Panc1 (cell line): ENCODE results near the gene SECISBP2.

Experiments
- TF ChIP-seq, protein P1 (sequence below), 2 experiments: IDR thresholded peaks; 2 replicates each; pipeline ENCODE4 v1.6.1; 2011 to 2012; ENCODE audit warnings: low read depth in 2 of 2, control low read depth in 1 of 2, low read length in 1 of 2, mild to moderate bottlenecking in 1 of 2, moderate library complexity in 1 of 2; ENCODE audit not compliant: insufficient read depth in 1 of 2
- TF ChIP-seq, protein P2 (sequence below): fragments of 450-650 bp; IDR thresholded peaks from 2 replicates; pipeline ENCODE4 v1.5.1; 2017; ENCODE audit warnings: mild to moderate bottlenecking

DNA sequence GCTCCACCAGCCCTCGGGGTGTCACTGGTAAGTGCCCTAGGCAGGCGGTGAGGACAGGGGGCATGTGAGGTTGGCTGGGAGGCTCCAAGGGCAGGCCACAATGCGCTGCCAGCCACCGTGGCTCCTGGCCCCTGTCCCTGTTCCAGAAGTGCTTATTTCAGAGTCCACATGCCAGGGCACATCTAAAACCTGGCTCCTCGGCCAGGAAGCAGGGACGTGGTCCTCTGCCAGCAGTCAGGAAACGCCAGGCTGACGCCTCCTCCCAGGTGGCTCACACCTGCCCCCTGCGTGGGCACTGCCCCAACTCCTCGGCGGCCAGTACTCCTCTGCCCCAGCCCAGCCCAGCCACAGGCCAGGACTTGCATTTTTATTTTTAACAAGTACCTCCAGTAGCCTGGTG, 68.5 kb downstream of the SECISBP2 start:
- TF ChIP-seq, protein P1, sequence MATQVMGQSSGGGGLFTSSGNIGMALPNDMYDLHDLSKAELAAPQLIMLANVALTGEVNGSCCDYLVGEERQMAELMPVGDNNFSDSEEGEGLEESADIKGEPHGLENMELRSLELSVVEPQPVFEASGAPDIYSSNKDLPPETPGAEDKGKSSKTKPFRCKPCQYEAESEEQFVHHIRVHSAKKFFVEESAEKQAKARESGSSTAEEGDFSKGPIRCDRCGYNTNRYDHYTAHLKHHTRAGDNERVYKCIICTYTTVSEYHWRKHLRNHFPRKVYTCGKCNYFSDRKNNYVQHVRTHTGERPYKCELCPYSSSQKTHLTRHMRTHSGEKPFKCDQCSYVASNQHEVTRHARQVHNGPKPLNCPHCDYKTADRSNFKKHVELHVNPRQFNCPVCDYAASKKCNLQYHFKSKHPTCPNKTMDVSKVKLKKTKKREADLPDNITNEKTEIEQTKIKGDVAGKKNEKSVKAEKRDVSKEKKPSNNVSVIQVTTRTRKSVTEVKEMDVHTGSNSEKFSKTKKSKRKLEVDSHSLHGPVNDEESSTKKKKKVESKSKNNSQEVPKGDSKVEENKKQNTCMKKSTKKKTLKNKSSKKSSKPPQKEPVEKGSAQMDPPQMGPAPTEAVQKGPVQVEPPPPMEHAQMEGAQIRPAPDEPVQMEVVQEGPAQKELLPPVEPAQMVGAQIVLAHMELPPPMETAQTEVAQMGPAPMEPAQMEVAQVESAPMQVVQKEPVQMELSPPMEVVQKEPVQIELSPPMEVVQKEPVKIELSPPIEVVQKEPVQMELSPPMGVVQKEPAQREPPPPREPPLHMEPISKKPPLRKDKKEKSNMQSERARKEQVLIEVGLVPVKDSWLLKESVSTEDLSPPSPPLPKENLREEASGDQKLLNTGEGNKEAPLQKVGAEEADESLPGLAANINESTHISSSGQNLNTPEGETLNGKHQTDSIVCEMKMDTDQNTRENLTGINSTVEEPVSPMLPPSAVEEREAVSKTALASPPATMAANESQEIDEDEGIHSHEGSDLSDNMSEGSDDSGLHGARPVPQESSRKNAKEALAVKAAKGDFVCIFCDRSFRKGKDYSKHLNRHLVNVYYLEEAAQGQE (IDR thresholded peaks at IDR 0.05; ENCODE audit: insufficient read depth in 1 of 2, low read depth in 2 of 2, low read length in 1 of 2): no peak
- TF ChIP-seq, protein P2, sequence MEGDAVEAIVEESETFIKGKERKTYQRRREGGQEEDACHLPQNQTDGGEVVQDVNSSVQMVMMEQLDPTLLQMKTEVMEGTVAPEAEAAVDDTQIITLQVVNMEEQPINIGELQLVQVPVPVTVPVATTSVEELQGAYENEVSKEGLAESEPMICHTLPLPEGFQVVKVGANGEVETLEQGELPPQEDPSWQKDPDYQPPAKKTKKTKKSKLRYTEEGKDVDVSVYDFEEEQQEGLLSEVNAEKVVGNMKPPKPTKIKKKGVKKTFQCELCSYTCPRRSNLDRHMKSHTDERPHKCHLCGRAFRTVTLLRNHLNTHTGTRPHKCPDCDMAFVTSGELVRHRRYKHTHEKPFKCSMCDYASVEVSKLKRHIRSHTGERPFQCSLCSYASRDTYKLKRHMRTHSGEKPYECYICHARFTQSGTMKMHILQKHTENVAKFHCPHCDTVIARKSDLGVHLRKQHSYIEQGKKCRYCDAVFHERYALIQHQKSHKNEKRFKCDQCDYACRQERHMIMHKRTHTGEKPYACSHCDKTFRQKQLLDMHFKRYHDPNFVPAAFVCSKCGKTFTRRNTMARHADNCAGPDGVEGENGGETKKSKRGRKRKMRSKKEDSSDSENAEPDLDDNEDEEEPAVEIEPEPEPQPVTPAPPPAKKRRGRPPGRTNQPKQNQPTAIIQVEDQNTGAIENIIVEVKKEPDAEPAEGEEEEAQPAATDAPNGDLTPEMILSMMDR: no peak
